Ishikawa (cell line): ENCODE measurements around the gene RPL15.

Source experiments
- CEBPB ChIP-seq: IDR thresholded peaks from 2 replicates; pipeline ENCODE4 v1.6.1; 2012
- CREB1 ChIP-seq: IDR thresholded peaks from 2 replicates; pipeline ENCODE4 v1.6.1; 2012; ENCODE audit warnings: low read depth
- EGR1 ChIP-seq: IDR thresholded peaks from 2 replicates; pipeline ENCODE4 v1.6.1; 2012
- EP300 ChIP-seq: IDR thresholded peaks from 2 replicates; pipeline ENCODE4 v1.6.1; 2012; ENCODE audit warnings: borderline replicate concordance
- FOXM1 ChIP-seq: IDR thresholded peaks from 2 replicates; pipeline ENCODE4 v1.6.1; 2012; ENCODE audit warnings: low read depth, borderline replicate concordance
- NFIC ChIP-seq: IDR thresholded peaks from 2 replicates; pipeline ENCODE4 v1.6.1; 2012
- RAD21 ChIP-seq: IDR thresholded peaks from 2 replicates; pipeline ENCODE4 v1.6.1; 2012; ENCODE audit warnings: low read depth
- REST ChIP-seq: IDR thresholded peaks from 2 replicates; pipeline ENCODE4 v1.6.1; 2012; ENCODE audit warnings: low read depth, mild to moderate bottlenecking
- TAF1 ChIP-seq: IDR thresholded peaks from 2 replicates; pipeline ENCODE4 v1.6.1; 2012; ENCODE audit warnings: low read depth, mild to moderate bottlenecking
- TCF12 ChIP-seq: IDR thresholded peaks from 2 replicates; pipeline ENCODE4 v1.6.1; 2012; ENCODE audit warnings: low read depth
- TEAD4 ChIP-seq: IDR thresholded peaks from 2 replicates; pipeline ENCODE4 v1.6.1; 2012
- YY1 ChIP-seq: IDR thresholded peaks from 2 replicates; pipeline ENCODE4 v1.6.1; 2012; ENCODE audit warnings: low read depth
- ZBTB7A ChIP-seq: IDR thresholded peaks from 2 replicates; pipeline ENCODE4 v1.6.1; 2012; ENCODE audit warnings: low read depth
- TF ChIP-seq, protein P1 (sequence below): IDR thresholded peaks from 2 replicates; pipeline ENCODE4 v1.6.1; 2012
- TF ChIP-seq, protein P2 (sequence below): IDR thresholded peaks from 2 replicates; pipeline ENCODE4 v1.6.1; 2012

The RPL15 gene

DNA sequence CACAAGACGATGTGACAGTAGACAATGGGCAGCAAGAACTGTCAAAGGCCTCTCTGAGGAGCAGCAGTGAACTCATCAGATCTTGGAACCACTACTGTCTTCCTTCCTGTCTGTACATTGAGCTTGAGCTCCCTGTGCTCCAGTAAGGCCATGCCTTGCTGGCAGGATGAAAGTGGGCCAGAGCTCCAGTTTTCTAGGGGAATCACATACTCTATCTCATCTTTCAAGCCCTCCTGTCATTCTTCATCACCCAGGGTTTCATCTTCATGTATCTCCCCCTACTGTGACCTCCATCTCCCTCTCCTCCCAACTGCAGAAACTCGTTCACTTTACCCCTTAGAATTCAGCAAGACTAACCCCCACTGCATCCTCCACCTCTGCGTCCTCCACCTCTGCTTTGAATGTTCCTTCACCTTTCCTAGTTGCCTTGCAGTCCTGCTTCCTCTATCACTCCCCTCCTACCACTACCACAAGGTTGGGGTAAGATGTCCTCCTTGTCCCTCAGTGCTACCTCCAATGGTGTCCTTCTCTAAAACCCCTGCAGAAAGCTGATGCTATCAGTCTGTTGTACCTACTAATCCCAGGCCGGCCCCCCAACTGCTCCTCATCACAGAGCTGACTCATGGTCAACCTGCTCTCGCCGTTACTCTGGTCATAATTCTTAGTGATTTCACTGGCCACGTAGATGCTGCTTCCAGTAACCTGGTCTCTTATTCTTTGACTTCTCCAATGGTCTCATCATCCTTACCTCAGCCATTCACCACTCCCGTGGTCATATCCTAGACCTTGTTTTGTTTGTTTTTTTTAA is 22.5 kb upstream of the RPL15 start:
- TF ChIP-seq ZBTB7A: no peak
- TF ChIP-seq, protein P1, sequence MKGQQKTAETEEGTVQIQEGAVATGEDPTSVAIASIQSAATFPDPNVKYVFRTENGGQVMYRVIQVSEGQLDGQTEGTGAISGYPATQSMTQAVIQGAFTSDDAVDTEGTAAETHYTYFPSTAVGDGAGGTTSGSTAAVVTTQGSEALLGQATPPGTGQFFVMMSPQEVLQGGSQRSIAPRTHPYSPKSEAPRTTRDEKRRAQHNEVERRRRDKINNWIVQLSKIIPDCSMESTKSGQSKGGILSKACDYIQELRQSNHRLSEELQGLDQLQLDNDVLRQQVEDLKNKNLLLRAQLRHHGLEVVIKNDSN: no peak
- TF ChIP-seq EGR1: no peak
- TF ChIP-seq YY1: no peak
- TF ChIP-seq CEBPB: no peak
- TF ChIP-seq TAF1: no peak
- TF ChIP-seq FOXM1: no peak
- no peak for TF ChIP-seq TEAD4
- TF ChIP-seq CREB1: no peak
- no peak for TF ChIP-seq TCF12
- TF ChIP-seq REST: no peak

- TF ChIP-seq EGR1: no peak
- TF ChIP-seq CEBPB: no peak
Observed at GRCh38 chr3:23895181-23895580, 21.8 kb upstream of the RPL15 start.

GRCh38 chr3:23900744-23901143 is 16.2 kb upstream of the RPL15 start:
- peak; percentile 81 for TF ChIP-seq CEBPB
- TF ChIP-seq EGR1: no peak

DNA sequence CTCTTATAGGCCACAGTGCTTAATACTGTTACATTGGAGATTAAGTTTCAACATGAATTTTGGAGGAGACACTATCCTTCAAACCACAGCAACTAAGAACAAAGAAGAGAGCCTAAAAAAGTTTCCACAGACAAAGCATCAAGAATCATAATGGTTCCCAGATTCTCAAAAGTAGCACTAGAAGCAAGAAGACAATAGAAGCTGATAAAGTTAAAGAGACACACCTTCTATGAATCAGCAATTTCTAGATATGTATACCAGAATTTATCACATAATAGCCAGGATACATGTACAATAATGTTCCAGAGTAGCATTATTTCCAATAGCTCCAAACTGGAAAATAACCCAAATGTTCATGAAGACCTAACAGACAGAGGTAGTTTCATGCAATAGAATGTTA is 12.4 kb upstream of the RPL15 start:
- TF ChIP-seq CEBPB (no peak), CREB1 (no peak), YY1 (no peak), TAF1 (no peak), FOXM1 (no peak), TEAD4 (no peak), NFIC (no peak), RAD21 (no peak), EP300 (no peak), EGR1 (no peak), REST (no peak), TCF12 (no peak), ZBTB7A (no peak)
- TF ChIP-seq, protein P2, sequence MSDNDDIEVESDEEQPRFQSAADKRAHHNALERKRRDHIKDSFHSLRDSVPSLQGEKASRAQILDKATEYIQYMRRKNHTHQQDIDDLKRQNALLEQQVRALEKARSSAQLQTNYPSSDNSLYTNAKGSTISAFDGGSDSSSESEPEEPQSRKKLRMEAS: no peak
- TF ChIP-seq, protein P1: no peak

DNA sequence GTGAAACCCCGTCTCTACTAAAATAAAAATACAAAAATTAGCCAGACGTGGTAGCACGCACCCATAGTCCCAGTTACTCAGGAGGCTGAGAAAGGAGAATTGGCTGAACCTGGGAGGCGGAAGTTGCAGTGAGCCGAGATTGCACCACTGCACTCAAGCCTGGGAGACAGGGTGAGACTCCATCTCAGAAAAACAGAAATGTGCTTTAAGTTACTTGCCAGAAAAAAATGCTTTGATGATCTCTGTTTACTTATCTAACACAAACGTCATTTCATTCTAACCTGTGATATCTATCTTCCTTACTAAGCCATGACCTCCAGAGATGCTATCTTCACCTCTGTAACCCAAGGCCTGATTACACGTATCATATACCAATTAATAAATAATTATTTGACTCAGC is 7.6 kb upstream of the RPL15 start:
- no peak for TF ChIP-seq TEAD4
- TF ChIP-seq RAD21: no peak

- TF ChIP-seq CREB1 (no peak), FOXM1 (no peak), CEBPB (no peak), TCF12 (no peak), TAF1 (no peak), EP300 (no peak), RAD21 (no peak), REST (no peak), EGR1 (no peak)
- TF ChIP-seq, protein P1: no peak
Observed at GRCh38 chr3:23911397-23911796, 5.5 kb upstream of the RPL15 start.
